Panc1 (cell line): ENCODE results near the gene ANKRD22. TPM values are rescaled to one million over a fixed set of nuclear protein-coding genes. Genes with fewer than 3 reads are reported as not detected.

Experiments
- ATAC-seq: fragments of 200-7000 bp; cut with Tn5 transposase; 2 replicates; pipeline ENCODE4 v1.9.1; 2020; ENCODE audit warnings: mild to moderate bottlenecking, moderate library complexity
- BruUV-seq: library from RNA; stranded (reverse); fragments of 400-500 nt; replicated peaks from 2 replicates; lab custom pipeline; 2021; lab: Mats Ljungman, UMichigan
- CTCF ChIA-PET: fragments of 300-600 bp; sonication (Branson Sonifier 250); formaldehyde crosslinking; loops from one replicate; lab custom pipeline; 2022; ENCODE audit warnings: antibody characterized with exemption; lab: Charles Lee
- POLR2A ChIA-PET: fragments of 300-600 bp; sonication (Branson Sonifier 250); formaldehyde crosslinking; loops from one replicate; lab custom pipeline; 2022; ENCODE audit warnings: antibody characterized with exemption; lab: Charles Lee
- DNase-seq: peaks from one replicate; pipeline ENCODE4 v3.0.0-alpha.2; 2010; ENCODE audit warnings: low read depth, low spot score
- H3K27ac ChIP-seq: 2 replicates; pipeline ENCODE4 v1.5.1; 2011; ENCODE audit warnings: mild to moderate bottlenecking, low read length, inconsistent platforms
- H3K27me3 ChIP-seq: fragments of 200-500 bp; sonication (Bioruptor generic); 2 replicates; pipeline ENCODE4 v1.6.0; 2014; ENCODE audit warnings: low read length, inconsistent platforms; ENCODE audit not compliant: control insufficient read depth, insufficient read depth
- H3K36me3 ChIP-seq: fragments of 200-500 bp; sonication (Bioruptor generic); 2 replicates; pipeline ENCODE4 v1.5.1; 2014; ENCODE audit warnings: inconsistent platforms, mild to moderate bottlenecking, low read length, moderate library complexity; ENCODE audit not compliant: control insufficient read depth, insufficient read depth
- H3K4me1 ChIP-seq: 2 replicates; pipeline ENCODE4 v1.5.1; 2011; ENCODE audit warnings: inconsistent platforms, mild to moderate bottlenecking, low read length, moderate library complexity; ENCODE audit not compliant: control insufficient read depth, insufficient read depth
- H3K4me3 ChIP-seq, 2 experiments: 2 replicates each; pipeline ENCODE4 v1.5.1; 2011 to 2012; ENCODE audit warnings: low read depth in 2 of 2, low read length in 2 of 2, mild to moderate bottlenecking in 2 of 2, inconsistent platforms in 1 of 2, moderate library complexity in 1 of 2
- H3K9me3 ChIP-seq: fragments of 200-500 bp; sonication (Bioruptor generic); 2 replicates; pipeline ENCODE4 v1.5.1; 2014; ENCODE audit warnings: low read depth, mild to moderate bottlenecking, inconsistent platforms, low read length, moderate library complexity; ENCODE audit not compliant: control insufficient read depth, insufficient read depth
- POLR2AphosphoS5 ChIP-seq: IDR thresholded peaks from 2 replicates; pipeline ENCODE4 v1.6.1; 2012; ENCODE audit warnings: mild to moderate bottlenecking, low read depth, low read length, moderate library complexity
- SIN3A ChIP-seq: IDR thresholded peaks from 2 replicates; pipeline ENCODE4 v1.6.1; 2012; ENCODE audit warnings: low read depth, mild to moderate bottlenecking, low read length, moderate library complexity, borderline replicate concordance; ENCODE audit not compliant: insufficient read depth
- TCF7L2 ChIP-seq: IDR thresholded peaks from 2 replicates; pipeline ENCODE4 v1.6.1; 2011; ENCODE audit warnings: mild to moderate bottlenecking, low read depth, low read length, inconsistent platforms
- in situ Hi-C: cut with HindIII; loops from 2 replicates; pipeline ENCODE4 v1.10.0; 2016; ENCODE audit warnings: low sequenced_read_pairs, low pct_unique_long_range_greater_than_20kb
- intact Hi-C: fragments of 100-400 bp; cut with micrococcal nuclease; formaldehyde crosslinking; loops from one replicate; pipeline ENCODE4 v1.10.0; 2022; ENCODE audit not compliant: unreplicated experiment
- total RNA-seq: library from RNA; stranded (reverse); gene quantifications from one replicate; pipeline ENCODE4 v1.2.1, GENCODE V29; 2021; ENCODE audit not compliant: unreplicated experiment
- TF ChIP-seq, protein P1 (sequence below), 2 experiments: IDR thresholded peaks; 2 replicates each; pipeline ENCODE4 v1.6.1; 2011 to 2012; ENCODE audit warnings: low read depth in 2 of 2, control low read depth in 1 of 2, low read length in 1 of 2, mild to moderate bottlenecking in 1 of 2, moderate library complexity in 1 of 2; ENCODE audit not compliant: insufficient read depth in 1 of 2
- TF ChIP-seq, protein P2 (sequence below): fragments of 450-650 bp; IDR thresholded peaks from 2 replicates; pipeline ENCODE4 v1.5.1; 2017; ENCODE audit warnings: mild to moderate bottlenecking

Gene ANKRD22
- total RNA-seq, 1 experiment from 2014 or later: 0.15 TPM

DNA sequence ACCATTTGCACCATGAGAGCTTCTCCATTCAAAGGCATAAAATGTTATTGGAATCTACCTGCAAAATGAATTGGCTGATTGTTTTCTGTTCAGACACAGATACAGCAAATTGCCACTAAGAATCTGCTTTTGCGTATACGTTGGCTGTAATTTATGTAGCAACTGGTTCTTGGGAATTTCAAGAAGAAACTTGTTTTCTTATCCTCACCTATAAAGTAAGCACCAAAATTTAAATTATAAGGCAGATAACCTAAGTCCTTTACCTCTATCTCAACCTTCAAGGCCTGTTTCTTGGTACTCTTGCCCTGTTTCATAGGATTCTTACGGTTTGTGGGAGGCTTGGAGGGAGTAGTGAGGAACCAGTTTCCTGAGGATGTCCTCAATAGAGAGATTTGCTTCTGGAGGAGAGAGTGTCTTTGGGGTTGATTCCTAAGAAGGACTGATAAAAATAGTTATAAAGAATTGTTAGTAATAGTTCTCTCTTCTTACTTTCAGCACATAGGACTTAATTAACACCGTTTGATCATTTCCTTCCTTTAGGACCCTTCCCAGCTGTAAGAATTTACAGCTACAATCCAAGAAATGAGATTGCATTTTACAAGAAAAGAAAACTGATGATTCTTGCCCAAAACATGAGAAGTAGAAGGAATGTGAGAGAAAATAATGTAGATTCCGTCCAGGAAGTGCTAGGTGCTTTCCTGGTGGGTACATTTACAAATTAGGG is 30.4 kb upstream of the ANKRD22 start:
- peak overlapping the region; percentile 100 for H3K27ac ChIP-seq
- ChIA-PET POLR2A (interaction anchor here (0.6 kb wide), 1 partner anchor 189 kb away, joined by 3 read pairs; no protein-coding TSS in a partner anchor), CTCF (interaction anchor here (0.6 to 0.9 kb wide), 2 partner anchors 45 to 52 kb away, joined by 4 read pairs; no protein-coding TSS in a partner anchor)
- no peak for TF ChIP-seq SIN3A
- no peak for TF ChIP-seq TCF7L2
- no peaks in the 10 kb centered on the region for H3K36me3 ChIP-seq
- H3K4me3 ChIP-seq: peak overlapping the region; percentile 67 to 72
- DNase-seq (peak; percentile 53), ATAC-seq (no peak)
- intact Hi-C loops: no loop called here
- BruUV-seq: TSS peak; percentile 97
- in situ Hi-C loops: no loop called here
- peaks cover under 1% of the 10 kb centered on the region; the same call in 1 of the 2 replicates for H3K9me3 ChIP-seq
- no peaks in the 10 kb centered on the region for H3K27me3 ChIP-seq
- peaks cover 60% of the 10 kb centered on the region for H3K4me1 ChIP-seq

DNA sequence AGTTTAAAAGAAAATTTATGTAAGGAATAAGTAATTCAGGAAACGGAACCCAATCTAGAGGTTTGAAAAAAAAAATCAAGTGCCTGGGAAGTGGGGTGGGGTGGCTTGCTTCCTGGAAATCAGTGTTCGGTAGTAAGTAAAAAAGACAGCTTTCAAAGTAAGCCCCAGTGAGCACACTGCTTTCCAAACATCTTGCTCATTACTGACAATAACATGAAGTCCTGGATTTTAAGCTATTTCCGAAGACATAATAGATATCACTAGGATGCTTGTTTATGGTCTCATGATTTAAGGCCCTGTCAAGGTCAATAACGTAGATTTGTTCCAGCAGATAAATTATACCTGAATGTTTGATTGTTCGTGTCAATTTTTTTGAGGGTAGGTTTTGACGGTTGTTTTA is 29.7 kb upstream of the ANKRD22 start:
- Histone ChIP-seq H3K27me3 (no peaks in the 10 kb centered on the region), H3K4me3 (peak overlapping the region; percentile 67 to 72), H3K4me1 (peaks cover 53% of the 10 kb centered on the region), H3K27ac (peak overlapping the region; percentile 100), H3K9me3 (peaks cover 4% of the 10 kb centered on the region; the same call in 1 of the 2 replicates), H3K36me3 (no peaks in the 10 kb centered on the region)
- peak; percentile 43 for DNase-seq
- intact Hi-C loops (no loop called here), in situ Hi-C loops (no loop called here)
- TF ChIP-seq, protein P1, sequence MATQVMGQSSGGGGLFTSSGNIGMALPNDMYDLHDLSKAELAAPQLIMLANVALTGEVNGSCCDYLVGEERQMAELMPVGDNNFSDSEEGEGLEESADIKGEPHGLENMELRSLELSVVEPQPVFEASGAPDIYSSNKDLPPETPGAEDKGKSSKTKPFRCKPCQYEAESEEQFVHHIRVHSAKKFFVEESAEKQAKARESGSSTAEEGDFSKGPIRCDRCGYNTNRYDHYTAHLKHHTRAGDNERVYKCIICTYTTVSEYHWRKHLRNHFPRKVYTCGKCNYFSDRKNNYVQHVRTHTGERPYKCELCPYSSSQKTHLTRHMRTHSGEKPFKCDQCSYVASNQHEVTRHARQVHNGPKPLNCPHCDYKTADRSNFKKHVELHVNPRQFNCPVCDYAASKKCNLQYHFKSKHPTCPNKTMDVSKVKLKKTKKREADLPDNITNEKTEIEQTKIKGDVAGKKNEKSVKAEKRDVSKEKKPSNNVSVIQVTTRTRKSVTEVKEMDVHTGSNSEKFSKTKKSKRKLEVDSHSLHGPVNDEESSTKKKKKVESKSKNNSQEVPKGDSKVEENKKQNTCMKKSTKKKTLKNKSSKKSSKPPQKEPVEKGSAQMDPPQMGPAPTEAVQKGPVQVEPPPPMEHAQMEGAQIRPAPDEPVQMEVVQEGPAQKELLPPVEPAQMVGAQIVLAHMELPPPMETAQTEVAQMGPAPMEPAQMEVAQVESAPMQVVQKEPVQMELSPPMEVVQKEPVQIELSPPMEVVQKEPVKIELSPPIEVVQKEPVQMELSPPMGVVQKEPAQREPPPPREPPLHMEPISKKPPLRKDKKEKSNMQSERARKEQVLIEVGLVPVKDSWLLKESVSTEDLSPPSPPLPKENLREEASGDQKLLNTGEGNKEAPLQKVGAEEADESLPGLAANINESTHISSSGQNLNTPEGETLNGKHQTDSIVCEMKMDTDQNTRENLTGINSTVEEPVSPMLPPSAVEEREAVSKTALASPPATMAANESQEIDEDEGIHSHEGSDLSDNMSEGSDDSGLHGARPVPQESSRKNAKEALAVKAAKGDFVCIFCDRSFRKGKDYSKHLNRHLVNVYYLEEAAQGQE (IDR thresholded peaks at IDR 0.05; ENCODE audit: insufficient read depth in 1 of 2, low read depth in 2 of 2, low read length in 1 of 2): no peak
- no peak for TF ChIP-seq POLR2AphosphoS5
- no peak for TF ChIP-seq TCF7L2
- TF ChIP-seq, protein P2, sequence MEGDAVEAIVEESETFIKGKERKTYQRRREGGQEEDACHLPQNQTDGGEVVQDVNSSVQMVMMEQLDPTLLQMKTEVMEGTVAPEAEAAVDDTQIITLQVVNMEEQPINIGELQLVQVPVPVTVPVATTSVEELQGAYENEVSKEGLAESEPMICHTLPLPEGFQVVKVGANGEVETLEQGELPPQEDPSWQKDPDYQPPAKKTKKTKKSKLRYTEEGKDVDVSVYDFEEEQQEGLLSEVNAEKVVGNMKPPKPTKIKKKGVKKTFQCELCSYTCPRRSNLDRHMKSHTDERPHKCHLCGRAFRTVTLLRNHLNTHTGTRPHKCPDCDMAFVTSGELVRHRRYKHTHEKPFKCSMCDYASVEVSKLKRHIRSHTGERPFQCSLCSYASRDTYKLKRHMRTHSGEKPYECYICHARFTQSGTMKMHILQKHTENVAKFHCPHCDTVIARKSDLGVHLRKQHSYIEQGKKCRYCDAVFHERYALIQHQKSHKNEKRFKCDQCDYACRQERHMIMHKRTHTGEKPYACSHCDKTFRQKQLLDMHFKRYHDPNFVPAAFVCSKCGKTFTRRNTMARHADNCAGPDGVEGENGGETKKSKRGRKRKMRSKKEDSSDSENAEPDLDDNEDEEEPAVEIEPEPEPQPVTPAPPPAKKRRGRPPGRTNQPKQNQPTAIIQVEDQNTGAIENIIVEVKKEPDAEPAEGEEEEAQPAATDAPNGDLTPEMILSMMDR: no peak
- TF ChIP-seq SIN3A: no peak
- BruUV-seq: TSS peak; percentile 81
- ATAC-seq: no peak
- POLR2A ChIA-PET: no interaction called here
- CTCF ChIA-PET: interaction anchor here (0.9 kb wide), 1 partner anchor 44 kb away, joined by 4 read pairs; no protein-coding TSS in a partner anchor
